Mesenchymal stem cell (in vitro differentiated cells and primary cell): ENCODE data around the gene PTPN14.

Experiments used
- DNase-seq: peaks from one replicate; pipeline ENCODE4 v3.0.0-alpha.2; 2013
- H2AFZ ChIP-seq: one replicate; pipeline ENCODE4 v1.6.1; 2013; ENCODE audit warnings: low read depth, mild to moderate bottlenecking, control low read depth, inconsistent platforms, low read length, moderate library complexity
- H2AK5ac ChIP-seq: 2 replicates; pipeline ENCODE4 v1.6.1; 2013; ENCODE audit warnings: low read length, moderate library complexity, mild to moderate bottlenecking, inconsistent platforms; ENCODE audit not compliant: severe bottlenecking
- H2BK120ac ChIP-seq: one replicate; pipeline ENCODE4 v1.6.1; 2013; ENCODE audit warnings: low read depth, mild to moderate bottlenecking, inconsistent platforms, low read length, moderate library complexity
- H2BK12ac ChIP-seq, 2 experiments: one replicate each; pipeline ENCODE4 v1.6.1; 2013; ENCODE audit warnings: inconsistent platforms in 2 of 2, low read length in 2 of 2, mild to moderate bottlenecking in 2 of 2, moderate library complexity in 2 of 2, control low read depth in 1 of 2
- H2BK15ac ChIP-seq: one replicate; pipeline ENCODE4 v1.6.1; 2013; ENCODE audit warnings: mild to moderate bottlenecking, low read depth, inconsistent platforms; ENCODE audit not compliant: poor library complexity, severe bottlenecking
- H2BK5ac ChIP-seq: 2 replicates; pipeline ENCODE4 v1.6.1; 2013; ENCODE audit warnings: low read depth, mild to moderate bottlenecking, low read length, control low read depth, inconsistent platforms; ENCODE audit not compliant: poor library complexity, severe bottlenecking
- H3K14ac ChIP-seq, 2 experiments: one replicate each; pipeline ENCODE4 v1.6.1; 2013; ENCODE audit warnings: inconsistent platforms in 2 of 2, low read length in 2 of 2, control low read depth in 1 of 2, mild to moderate bottlenecking in 1 of 2, moderate library complexity in 1 of 2
- H3K18ac ChIP-seq, 2 experiments: one replicate each; pipeline ENCODE4 v1.6.1; 2013; ENCODE audit warnings: inconsistent platforms in 2 of 2, low read length in 2 of 2, control low read depth in 1 of 2, low read depth in 1 of 2, mild to moderate bottlenecking in 1 of 2
- H3K23ac ChIP-seq, 2 experiments: one replicate each; pipeline ENCODE4 v1.6.1; 2013; ENCODE audit warnings: inconsistent platforms in 2 of 2, low read length in 2 of 2, mild to moderate bottlenecking in 2 of 2, moderate library complexity in 2 of 2, control low read depth in 1 of 2
- H3K27ac ChIP-seq: 2 replicates; pipeline ENCODE4 v1.5.1; 2013; ENCODE audit warnings: mild to moderate bottlenecking, moderate library complexity, low read length, control low read depth, inconsistent platforms; ENCODE audit not compliant: poor library complexity, severe bottlenecking
- H3K27me3 ChIP-seq, 2 experiments: 2 replicates each; pipeline versions ENCODE4 v1.6.1 to v1.7.0; 2013; ENCODE audit warnings: low read length in 2 of 2, mild to moderate bottlenecking in 2 of 2, moderate library complexity in 2 of 2, control low read depth in 1 of 2, inconsistent platforms in 1 of 2; ENCODE audit not compliant: control insufficient read depth in 1 of 2, insufficient read depth in 1 of 2
- H3K36me3 ChIP-seq, 2 experiments: 2 replicates each; pipeline versions ENCODE4 v1.6.1 to v1.7.0; 2013; ENCODE audit warnings: low read length in 2 of 2, control low read depth in 1 of 2, inconsistent platforms in 1 of 2, low read depth in 1 of 2, mild to moderate bottlenecking in 1 of 2; ENCODE audit not compliant: insufficient read depth in 2 of 2, control insufficient read depth in 1 of 2
- H3K4ac ChIP-seq, 2 experiments: one replicate each; pipeline ENCODE4 v1.6.1; 2013; ENCODE audit warnings: inconsistent platforms in 2 of 2, low read length in 2 of 2, mild to moderate bottlenecking in 2 of 2, moderate library complexity in 2 of 2, control low read depth in 1 of 2, low read depth in 1 of 2
- H3K4me1 ChIP-seq: 2 replicates; pipeline ENCODE4 v1.6.1; 2013; ENCODE audit warnings: low read depth, low read length, control low read depth; ENCODE audit not compliant: control insufficient read depth, insufficient read depth
- H3K4me2 ChIP-seq: 2 replicates; pipeline ENCODE4 v1.6.1; 2013; ENCODE audit warnings: low read length, mild to moderate bottlenecking, inconsistent platforms; ENCODE audit not compliant: poor library complexity, severe bottlenecking
- H3K4me3 ChIP-seq, 2 experiments: 2 replicates each; pipeline versions ENCODE4 v1.5.1 to v1.7.0; 2013; ENCODE audit warnings: low read length in 2 of 2, mild to moderate bottlenecking in 2 of 2, control low read depth in 1 of 2, low read depth in 1 of 2; ENCODE audit not compliant: insufficient read depth in 1 of 2
- H3K79me1 ChIP-seq: replicated peaks from 2 replicates; pipeline ENCODE4 v1.6.1; 2013; ENCODE audit warnings: mild to moderate bottlenecking, control low read depth, low read length, inconsistent platforms; ENCODE audit not compliant: poor library complexity, severe bottlenecking
- H3K9ac ChIP-seq: 2 replicates; pipeline ENCODE4 v1.7.0; 2013; ENCODE audit warnings: mild to moderate bottlenecking, low read length, moderate library complexity
- H3K9me3 ChIP-seq: 2 replicates; pipeline ENCODE4 v1.7.0; 2013; ENCODE audit warnings: mild to moderate bottlenecking, low read length; ENCODE audit not compliant: control insufficient read depth
- H4K8ac ChIP-seq: one replicate; pipeline ENCODE4 v1.6.1; 2013; ENCODE audit warnings: inconsistent platforms, mild to moderate bottlenecking, low read length, moderate library complexity
- H4K91ac ChIP-seq: one replicate; pipeline ENCODE4 v1.6.1; 2013; ENCODE audit warnings: mild to moderate bottlenecking, low read length, inconsistent platforms
- WGBS: methylation state at CpG from one replicate; pipeline ENCODE4 v1.1.7; 2013; ENCODE audit warnings: mixed read lengths; 5-methylcytosine and 5-hydroxymethylcytosine counted together

Gene PTPN14

GRCh38 chr1:214435867-214436266 lies 115.5 kb downstream of the PTPN14 start:
- no peak overlapping the region for H3K9ac ChIP-seq
- DNase-seq = no peak
- peaks cover 11% of the 10 kb centered on the region for H3K4me1 ChIP-seq
- peaks cover 3 to 7% of the 10 kb centered on the region in 2 experiments for H3K36me3 ChIP-seq
- H3K4me2 ChIP-seq = no peak overlapping the region
- H2AFZ ChIP-seq = no peak overlapping the region
- no peak overlapping the region for H3K27ac ChIP-seq
- H3K79me1 ChIP-seq = no peaks in the 10 kb centered on the region
- no peak overlapping the region for H3K18ac ChIP-seq
- no peak overlapping the region for H4K8ac ChIP-seq
- H2BK15ac ChIP-seq = no peak overlapping the region
- no peak overlapping the region for H2BK120ac ChIP-seq
- H3K23ac ChIP-seq = no peak overlapping the region
- H2BK12ac ChIP-seq = no peak overlapping the region
- H4K91ac ChIP-seq = no peak overlapping the region
- 100% methylated on average over 4 of the region's 4 CpGs for WGBS
- H3K9me3 ChIP-seq = no peaks in the 10 kb centered on the region
- no peak overlapping the region for H2BK5ac ChIP-seq
- H3K4me3 ChIP-seq = no peak overlapping the region
- H3K27me3 ChIP-seq = no peaks in the 10 kb centered on the region
- H2AK5ac ChIP-seq = peak overlapping the region; percentile 69
- no peak overlapping the region for H3K14ac ChIP-seq
- H3K4ac ChIP-seq = no peak overlapping the region

GRCh38 chr1:214432245-214432644 lies 119.2 kb downstream of the PTPN14 start:
- H3K79me1 ChIP-seq = no peaks in the 10 kb centered on the region
- no peak overlapping the region for H3K18ac ChIP-seq
- H4K91ac ChIP-seq = no peak overlapping the region
- WGBS = no CpG with 5 or more reads among the region's 1 CpG
- H2AFZ ChIP-seq = no peak overlapping the region
- H3K27me3 ChIP-seq = no peaks in the 10 kb centered on the region
- peaks cover 0 to 8% of the 10 kb centered on the region in 2 experiments for H3K36me3 ChIP-seq
- H3K4ac ChIP-seq = no peak overlapping the region
- peaks cover 9% of the 10 kb centered on the region for H3K4me1 ChIP-seq
- H3K9ac ChIP-seq = no peak overlapping the region
- no peak overlapping the region for H2BK120ac ChIP-seq
- no peak overlapping the region for H2BK15ac ChIP-seq
- H3K23ac ChIP-seq = no peak overlapping the region
- H2BK5ac ChIP-seq = no peak overlapping the region
- no peak overlapping the region for H4K8ac ChIP-seq
- H3K4me2 ChIP-seq = no peak overlapping the region
- no peak for DNase-seq
- H2AK5ac ChIP-seq = no peak overlapping the region
- no peaks in the 10 kb centered on the region for H3K9me3 ChIP-seq
- no peak overlapping the region for H3K14ac ChIP-seq
- no peak overlapping the region for H3K4me3 ChIP-seq
- H2BK12ac ChIP-seq = no peak overlapping the region
- H3K27ac ChIP-seq = no peak overlapping the region

- 87% methylated on average over 8 of the region's 9 CpGs for WGBS
- Histone ChIP-seq H3K9ac (no peak overlapping the region), H3K4me1 (peaks cover 12% of the 10 kb centered on the region), H3K4ac (no peak overlapping the region), H3K36me3 (peaks cover 0 to 8% of the 10 kb centered on the region in 2 experiments), H2AFZ (no peak overlapping the region), H2AK5ac (no peak overlapping the region), H2BK120ac (no peak overlapping the region), H3K9me3 (no peaks in the 10 kb centered on the region), H3K14ac (no peak overlapping the region), H3K23ac (no peak overlapping the region), H3K27me3 (no peaks in the 10 kb centered on the region), H2BK15ac (no peak overlapping the region), H3K4me2 (no peak overlapping the region), H4K8ac (no peak overlapping the region), H2BK5ac (no peak overlapping the region), H3K27ac (peak overlapping the region; percentile 40), H4K91ac (no peak overlapping the region), H3K79me1 (no peaks in the 10 kb centered on the region), H2BK12ac (no peak overlapping the region), H3K4me3 (no peak overlapping the region), H3K18ac (peak overlapping the region in 1 of 2 experiments; percentile 34)
- DNase-seq = no peak
Measured at GRCh38 chr1:214429951-214430770, 121.2 kb downstream of the PTPN14 start.

- H3K4me3 ChIP-seq = no peak overlapping the region
- H2BK12ac ChIP-seq = no peak overlapping the region
- no peak overlapping the region for H4K91ac ChIP-seq
- WGBS = under 1% methylated on average over 7 of the region's 7 CpGs
- no peak overlapping the region for H2BK120ac ChIP-seq
- H3K4ac ChIP-seq = peak overlapping the region in 1 of 2 experiments; percentile 4
- H3K79me1 ChIP-seq = no peaks in the 10 kb centered on the region
- H3K18ac ChIP-seq = peak overlapping the region; percentile 2 to 46
- peak overlapping the region; percentile 90 for H3K27ac ChIP-seq
- H3K36me3 ChIP-seq = peaks cover 0 to 8% of the 10 kb centered on the region in 2 experiments
- H3K23ac ChIP-seq = no peak overlapping the region
- peak overlapping the region; percentile 19 for H2AK5ac ChIP-seq
- no peak overlapping the region for H3K9ac ChIP-seq
- H3K14ac ChIP-seq = no peak overlapping the region
- no peak overlapping the region for H2BK15ac ChIP-seq
- no peak overlapping the region for H3K4me2 ChIP-seq
- H4K8ac ChIP-seq = no peak overlapping the region
- no peaks in the 10 kb centered on the region for H3K27me3 ChIP-seq
- no peak overlapping the region for H2BK5ac ChIP-seq
- peaks cover 16% of the 10 kb centered on the region for H3K4me1 ChIP-seq
- H3K9me3 ChIP-seq = no peaks in the 10 kb centered on the region
- peak; percentile 97 for DNase-seq
- no peak overlapping the region for H2AFZ ChIP-seq
Measured at GRCh38 chr1:214427871-214428277, 123.5 kb downstream of the PTPN14 start.
